ENCODE data around the gene CRB1. TPM values are rescaled to one million over a fixed set of nuclear protein-coding genes. Genes with fewer than 3 reads are reported as not detected.

CRB1 gene
- total and polyA plus RNA-seq, 8 donors: 0.08 to 0.73 TPM; not detected in 6

DNA sequence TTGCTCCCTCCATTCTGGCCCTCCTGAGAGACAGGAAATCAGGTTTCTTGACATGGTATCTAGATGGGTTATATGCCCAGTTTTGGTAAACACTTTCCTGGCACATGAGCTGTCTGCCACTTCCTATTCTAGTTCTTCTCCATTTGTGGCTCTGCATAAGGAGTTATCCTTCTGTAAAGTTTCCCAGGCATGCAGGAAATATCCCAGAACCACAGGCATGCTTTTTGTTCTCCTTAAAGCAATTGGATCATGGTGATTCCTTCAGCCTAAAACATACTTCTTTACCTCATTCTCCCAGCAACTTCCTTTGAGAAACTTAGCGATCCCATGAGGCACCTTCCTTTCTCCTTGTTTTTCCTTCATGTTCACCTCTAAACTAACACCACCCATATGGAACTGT is 199.8 kb downstream of the CRB1 start:
- DNase-seq: no peak
- WGBS, 5 donors: 86 to 97% (median 95%) methylated on average over 1 of the region's 1 CpG
- intact Hi-C loops (cut with DNase I; ENCODE audit: low total_unique reads): no loop called here
- Histone ChIP-seq H3K36me3 (no peaks in the 10 kb centered on the region), H3K27ac (no peak overlapping the region), H3K4me1 (peaks cover 0 to 10% (median 0%) of the 10 kb centered on the region in 4 donors), H3K9me3 (no peaks in the 10 kb centered on the region), H3K27me3 (no peaks in the 10 kb centered on the region), H3K4me3 (no peak overlapping the region)
- TF ChIP-seq POLR2AphosphoS5 (IDR thresholded peaks at IDR 0.05) (no peak), POLR2A (IDR thresholded peaks at IDR 0.05) (no peak), EP300 (IDR thresholded peaks at IDR 0.05) (no peak)
- TF ChIP-seq, protein P1, sequence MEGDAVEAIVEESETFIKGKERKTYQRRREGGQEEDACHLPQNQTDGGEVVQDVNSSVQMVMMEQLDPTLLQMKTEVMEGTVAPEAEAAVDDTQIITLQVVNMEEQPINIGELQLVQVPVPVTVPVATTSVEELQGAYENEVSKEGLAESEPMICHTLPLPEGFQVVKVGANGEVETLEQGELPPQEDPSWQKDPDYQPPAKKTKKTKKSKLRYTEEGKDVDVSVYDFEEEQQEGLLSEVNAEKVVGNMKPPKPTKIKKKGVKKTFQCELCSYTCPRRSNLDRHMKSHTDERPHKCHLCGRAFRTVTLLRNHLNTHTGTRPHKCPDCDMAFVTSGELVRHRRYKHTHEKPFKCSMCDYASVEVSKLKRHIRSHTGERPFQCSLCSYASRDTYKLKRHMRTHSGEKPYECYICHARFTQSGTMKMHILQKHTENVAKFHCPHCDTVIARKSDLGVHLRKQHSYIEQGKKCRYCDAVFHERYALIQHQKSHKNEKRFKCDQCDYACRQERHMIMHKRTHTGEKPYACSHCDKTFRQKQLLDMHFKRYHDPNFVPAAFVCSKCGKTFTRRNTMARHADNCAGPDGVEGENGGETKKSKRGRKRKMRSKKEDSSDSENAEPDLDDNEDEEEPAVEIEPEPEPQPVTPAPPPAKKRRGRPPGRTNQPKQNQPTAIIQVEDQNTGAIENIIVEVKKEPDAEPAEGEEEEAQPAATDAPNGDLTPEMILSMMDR (IDR thresholded peaks at IDR 0.05): no peak

DNA sequence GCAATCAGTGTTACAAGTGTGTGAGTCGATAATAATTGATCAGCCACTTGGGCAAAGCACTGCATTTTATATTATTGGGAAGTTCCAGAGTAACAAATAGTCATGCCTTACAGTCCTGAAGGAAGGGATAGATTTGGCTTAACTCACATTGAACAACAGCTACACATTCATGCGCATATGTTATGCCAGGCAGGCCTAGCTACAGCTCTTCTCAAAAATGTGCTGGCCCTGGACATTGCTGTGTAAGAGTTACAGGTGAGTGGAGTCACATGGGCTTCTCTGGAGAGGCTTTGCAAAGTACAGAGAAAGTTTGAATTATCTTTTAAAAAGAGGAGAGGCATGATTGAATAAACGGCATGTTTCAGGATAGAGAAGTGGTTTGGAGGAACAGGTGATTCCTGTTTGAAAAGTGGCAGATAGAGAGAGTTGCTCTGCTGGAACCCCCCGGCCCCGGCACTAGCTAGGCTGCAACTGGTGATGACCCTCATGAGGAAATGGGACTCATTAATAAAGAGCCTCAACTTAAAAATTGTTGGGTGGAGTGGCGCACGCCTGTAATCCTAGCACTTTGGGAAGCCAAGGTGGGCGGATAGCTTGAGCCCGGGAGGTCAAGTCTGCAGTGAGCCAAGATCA is 200.6 kb downstream of the CRB1 start:
- intact Hi-C loops (cut with DNase I; ENCODE audit: low total_unique reads): no loop called here

DNA sequence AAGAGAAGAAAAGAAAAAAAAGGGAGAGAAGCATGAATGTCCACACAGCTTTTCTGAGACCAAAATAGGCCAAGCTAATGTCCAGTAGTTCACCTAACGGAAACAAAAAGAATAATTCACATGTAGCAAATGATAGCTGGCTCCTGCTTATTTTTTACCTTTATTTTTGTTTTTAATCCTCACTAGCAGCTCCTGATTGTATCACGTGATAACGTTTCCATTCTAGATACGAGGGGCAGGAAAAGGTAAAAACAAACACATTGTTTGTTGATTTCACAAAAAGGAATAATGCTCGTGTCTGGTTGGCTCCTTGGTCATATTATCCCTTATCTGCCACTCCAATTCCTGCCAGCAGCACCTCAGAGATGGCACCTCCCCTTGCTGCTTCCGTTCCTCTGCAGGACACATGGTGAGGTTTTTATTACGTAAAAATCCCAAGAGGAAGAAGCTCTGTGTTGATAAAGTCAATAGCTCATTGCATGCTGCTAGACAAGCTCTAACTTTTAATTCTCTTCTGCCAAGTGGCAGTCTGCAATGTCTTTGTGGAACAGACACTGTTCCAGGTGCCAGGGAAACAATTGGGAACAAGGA is 201.7 kb downstream of the CRB1 start:
- no peak for DNase-seq
- TF ChIP-seq, protein P1 (IDR thresholded peaks at IDR 0.05): no peak
- TF ChIP-seq EP300 (IDR thresholded peaks at IDR 0.05): no peak
- no peak for TF ChIP-seq POLR2AphosphoS5 (IDR thresholded peaks at IDR 0.05)
- TF ChIP-seq POLR2A (IDR thresholded peaks at IDR 0.05): no peak
- Histone ChIP-seq H3K27ac (no peak overlapping the region), H3K4me3 (no peak overlapping the region), H3K4me1 (peaks cover 0 to under 1% (median 0%) of the 10 kb centered on the region in 4 donors), H3K36me3 (no peaks in the 10 kb centered on the region), H3K9me3 (no peaks in the 10 kb centered on the region), H3K27me3 (no peaks in the 10 kb centered on the region)
- WGBS, 5 donors: 39 to 56% (median 52%) methylated on average over 7 of the region's 7 CpGs
- intact Hi-C loops (cut with DNase I; ENCODE audit: low total_unique reads): no loop called here

More for the DNA sequence above, 200.6 kb downstream of the CRB1 start:
- TF ChIP-seq POLR2A (IDR thresholded peaks at IDR 0.05) (no peak), EP300 (IDR thresholded peaks at IDR 0.05) (no peak), POLR2AphosphoS5 (IDR thresholded peaks at IDR 0.05) (no peak)
- TF ChIP-seq, protein P1 (IDR thresholded peaks at IDR 0.05): no peak
- no peak for DNase-seq
- 76 to 87% (median 85%) methylated on average over 9 of the region's 9 CpGs for whole genome bisulfite sequencing, 5 donors
- Histone ChIP-seq H3K4me3 (no peak overlapping the region), H3K4me1 (peaks cover 0 to 9% (median 0%) of the 10 kb centered on the region in 4 donors), H3K27ac (no peak overlapping the region), H3K36me3 (no peaks in the 10 kb centered on the region), H3K27me3 (no peaks in the 10 kb centered on the region), H3K9me3 (no peaks in the 10 kb centered on the region)

DNA sequence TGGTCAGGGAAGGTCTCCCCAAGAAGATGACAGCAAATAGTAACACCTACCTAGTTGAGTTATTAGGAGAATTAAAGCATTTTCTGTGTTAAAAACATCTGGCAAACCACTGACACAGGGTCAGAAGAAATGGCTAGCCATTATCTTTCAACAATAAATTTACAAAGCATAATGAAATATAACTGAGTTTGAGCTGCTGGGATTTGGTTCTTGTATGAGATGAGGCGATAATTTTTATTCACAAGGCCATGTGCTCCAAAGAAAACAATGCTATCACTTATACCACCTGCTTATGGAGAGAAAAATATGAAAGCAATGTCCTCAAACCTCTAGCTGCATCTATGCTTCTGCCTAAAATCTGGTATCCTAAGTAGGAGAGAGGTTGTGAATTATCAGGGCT is 202.3 kb downstream of the CRB1 start:
- Histone ChIP-seq H3K36me3 (no peaks in the 10 kb centered on the region), H3K9me3 (no peaks in the 10 kb centered on the region), H3K27ac (no peak overlapping the region), H3K4me1 (no peaks in the 10 kb centered on the region), H3K27me3 (no peaks in the 10 kb centered on the region), H3K4me3 (no peak overlapping the region)
- no peak for DNase-seq
- TF ChIP-seq EP300 (IDR thresholded peaks at IDR 0.05) (no peak), POLR2A (IDR thresholded peaks at IDR 0.05) (no peak), POLR2AphosphoS5 (IDR thresholded peaks at IDR 0.05) (no peak)
- TF ChIP-seq, protein P1 (IDR thresholded peaks at IDR 0.05): no peak
- intact Hi-C loops (cut with DNase I; ENCODE audit: low total_unique reads): no loop called here
- 72 to 84% (median 81%) methylated on average over 1 of the region's 1 CpG for WGBS, 5 donors
